ENCODE data around the gene SLC4A9.
"Not testable (repeated sequence)": the region's sequence is repeated elsewhere in the genome, so short reads cannot be mapped to it uniquely, and the experiment has no call there.

SLC4A9 gene

DNA sequence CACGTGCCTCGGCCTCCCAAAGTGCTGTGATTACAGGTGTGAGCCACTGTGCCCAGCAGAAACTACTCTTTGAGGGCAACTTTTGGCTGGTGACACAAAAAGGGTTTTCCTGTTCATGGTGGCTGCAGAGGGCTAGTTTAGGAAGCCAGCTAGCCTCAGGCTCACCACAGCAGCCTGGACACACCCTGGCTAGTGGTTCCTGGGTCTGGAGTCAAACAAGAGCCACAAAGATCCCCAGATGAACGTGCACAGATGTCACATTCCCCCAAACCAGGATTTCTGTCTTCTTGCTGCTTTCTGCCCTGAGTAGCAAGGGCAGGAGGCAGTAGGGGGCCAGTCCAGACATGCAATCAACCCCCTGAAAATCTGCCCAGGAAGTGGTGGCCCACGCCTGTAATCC, 20.4 kb upstream of the SLC4A9 start:
- Histone ChIP-seq H3K27ac (no peak overlapping the region), H3K4me3 (ENCODE audit: low read depth, low read length) (no peak overlapping the region), H3K36me3 (replicated peaks) (peaks cover 72% of the 10 kb centered on the region), H3K27me3 (replicated peaks) (no peaks in the 10 kb centered on the region)
- DNase-seq, result no peak
- in situ Hi-C loops (cut with HindIII; ENCODE audit: low pct_ligation_motif_present, low sequenced_read_pairs), result no loop called here
- TF ChIP-seq, protein P1, sequence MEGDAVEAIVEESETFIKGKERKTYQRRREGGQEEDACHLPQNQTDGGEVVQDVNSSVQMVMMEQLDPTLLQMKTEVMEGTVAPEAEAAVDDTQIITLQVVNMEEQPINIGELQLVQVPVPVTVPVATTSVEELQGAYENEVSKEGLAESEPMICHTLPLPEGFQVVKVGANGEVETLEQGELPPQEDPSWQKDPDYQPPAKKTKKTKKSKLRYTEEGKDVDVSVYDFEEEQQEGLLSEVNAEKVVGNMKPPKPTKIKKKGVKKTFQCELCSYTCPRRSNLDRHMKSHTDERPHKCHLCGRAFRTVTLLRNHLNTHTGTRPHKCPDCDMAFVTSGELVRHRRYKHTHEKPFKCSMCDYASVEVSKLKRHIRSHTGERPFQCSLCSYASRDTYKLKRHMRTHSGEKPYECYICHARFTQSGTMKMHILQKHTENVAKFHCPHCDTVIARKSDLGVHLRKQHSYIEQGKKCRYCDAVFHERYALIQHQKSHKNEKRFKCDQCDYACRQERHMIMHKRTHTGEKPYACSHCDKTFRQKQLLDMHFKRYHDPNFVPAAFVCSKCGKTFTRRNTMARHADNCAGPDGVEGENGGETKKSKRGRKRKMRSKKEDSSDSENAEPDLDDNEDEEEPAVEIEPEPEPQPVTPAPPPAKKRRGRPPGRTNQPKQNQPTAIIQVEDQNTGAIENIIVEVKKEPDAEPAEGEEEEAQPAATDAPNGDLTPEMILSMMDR (IDR thresholded peaks at IDR 0.05; ENCODE audit: low read depth, low read length, missing control alignments), result no peak

DNA sequence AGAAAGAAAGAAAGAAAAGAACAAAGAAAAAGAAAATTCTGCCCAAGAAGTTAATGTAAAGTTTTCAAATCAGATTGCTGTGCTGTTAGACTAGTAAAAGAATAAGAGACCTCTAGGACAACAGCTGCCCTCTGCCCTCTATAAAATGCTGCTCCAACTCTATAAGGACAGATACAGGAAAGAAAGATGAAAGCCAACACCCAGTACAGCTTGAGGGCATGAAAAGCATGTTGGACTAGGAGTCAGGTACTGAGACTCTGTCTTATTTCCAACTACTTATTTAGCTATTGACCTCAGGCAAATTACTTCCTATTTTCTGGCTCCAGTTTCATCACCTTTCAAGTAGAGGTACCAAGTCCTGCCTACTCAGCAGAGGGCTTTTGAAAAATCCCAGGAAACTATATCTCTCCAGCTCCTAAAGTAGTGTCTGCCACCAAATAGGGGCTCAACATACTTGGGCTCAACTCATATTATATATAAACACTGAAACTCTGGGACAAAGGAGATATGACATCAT, 19.3 kb upstream of the SLC4A9 start:
- in situ Hi-C loops (cut with HindIII; ENCODE audit: low pct_ligation_motif_present, low sequenced_read_pairs), result no loop called here
- no peak for DNase-seq

DNA sequence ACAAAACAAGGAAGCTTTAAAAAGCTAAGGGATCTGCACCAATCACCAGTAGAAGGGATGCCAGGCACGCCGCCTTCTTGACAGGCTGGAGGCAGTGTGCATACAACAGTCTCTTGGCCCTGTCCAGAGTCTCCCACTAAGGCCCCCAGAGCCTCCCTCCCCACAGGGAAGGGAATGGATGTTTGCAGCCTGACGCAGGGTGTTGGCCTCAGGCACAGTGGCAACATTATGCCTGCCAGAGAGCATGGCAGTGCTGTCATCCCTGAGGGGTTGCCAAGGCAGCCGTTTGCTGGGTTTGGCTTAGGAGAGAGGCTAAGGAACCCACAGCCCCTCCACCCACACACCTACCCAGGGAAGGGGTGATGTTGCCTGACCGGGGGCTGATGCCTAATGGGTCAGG, 18.4 kb upstream of the SLC4A9 start:
- H3K4me3 ChIP-seq (ENCODE audit: low read depth, low read length), result no peak overlapping the region
- H3K27ac ChIP-seq, result no peak overlapping the region
- TF ChIP-seq, protein P1 (IDR thresholded peaks at IDR 0.05; ENCODE audit: low read depth, low read length, missing control alignments), result no peak
- H3K36me3 ChIP-seq (replicated peaks), result peaks cover 59% of the 10 kb centered on the region
- DNase-seq, result no peak
- H3K27me3 ChIP-seq (replicated peaks), result no peaks in the 10 kb centered on the region
- in situ Hi-C loops (cut with HindIII; ENCODE audit: low pct_ligation_motif_present, low sequenced_read_pairs), result no loop called here

More for the DNA sequence above, 19.3 kb upstream of the SLC4A9 start:
- H3K4me3 ChIP-seq (ENCODE audit: low read depth, low read length), result no peak overlapping the region
- TF ChIP-seq, protein P1 (IDR thresholded peaks at IDR 0.05; ENCODE audit: low read depth, low read length, missing control alignments), result no peak
- no peak overlapping the region for H3K27ac ChIP-seq
- H3K27me3 ChIP-seq (replicated peaks), result no peaks in the 10 kb centered on the region
- H3K36me3 ChIP-seq (replicated peaks), result peaks cover 67% of the 10 kb centered on the region

DNA sequence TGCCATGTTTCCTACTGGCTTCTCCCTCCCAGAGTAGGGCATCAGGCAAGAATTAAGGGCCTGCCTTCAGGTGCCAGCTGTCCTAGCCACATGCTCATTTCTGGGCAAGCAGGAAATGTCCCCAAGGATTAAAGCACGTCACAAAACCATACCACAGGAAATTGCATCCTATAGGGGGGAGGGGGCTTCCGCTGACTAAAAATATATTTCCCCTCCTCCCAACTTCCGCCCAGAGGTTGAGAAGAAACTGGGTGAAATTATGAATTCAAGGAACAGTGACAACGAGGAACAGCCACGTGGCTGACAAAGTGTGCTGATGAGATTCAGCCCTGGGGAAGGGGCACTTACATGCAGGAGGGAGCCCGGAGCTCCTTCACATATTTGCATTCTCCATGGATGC, 17.7 kb upstream of the SLC4A9 start:
- Histone ChIP-seq H3K27ac (peak overlapping the region; percentile 20), H3K36me3 (replicated peaks) (peaks cover 55% of the 10 kb centered on the region), H3K27me3 (replicated peaks) (no peaks in the 10 kb centered on the region), H3K4me3 (ENCODE audit: low read depth, low read length) (no peak overlapping the region)
- TF ChIP-seq, protein P1 (IDR thresholded peaks at IDR 0.05; ENCODE audit: low read depth, low read length, missing control alignments), result no peak
- DNase-seq, result no peak
- in situ Hi-C loops (cut with HindIII; ENCODE audit: low pct_ligation_motif_present, low sequenced_read_pairs), result no loop called here

DNA sequence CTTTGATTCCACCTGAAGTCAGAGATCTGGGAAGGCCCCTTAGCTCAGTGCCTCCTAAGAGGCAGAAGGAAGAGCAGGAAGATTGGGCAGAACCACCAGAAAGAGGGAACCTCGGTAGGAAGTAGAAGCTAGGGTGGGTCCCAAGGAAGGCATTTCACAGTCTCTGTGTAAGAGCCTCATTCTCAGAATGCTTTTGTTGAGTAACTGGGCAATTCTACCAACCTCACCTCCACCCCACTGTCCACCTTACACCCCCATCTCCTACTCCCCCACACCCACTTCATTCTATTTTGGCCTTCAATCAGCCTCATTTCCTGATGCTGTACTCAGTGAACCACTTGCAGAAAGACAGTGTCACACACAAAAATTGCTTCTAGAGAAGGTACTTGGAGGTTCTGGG, 17.1 kb upstream of the SLC4A9 start:
- no peak overlapping the region for H3K4me3 ChIP-seq (ENCODE audit: low read depth, low read length)
- H3K27ac ChIP-seq, result peak overlapping the region; percentile 20
- H3K36me3 ChIP-seq (replicated peaks), result peaks cover 50% of the 10 kb centered on the region
- H3K27me3 ChIP-seq (replicated peaks), result no peaks in the 10 kb centered on the region
- in situ Hi-C loops (cut with HindIII; ENCODE audit: low pct_ligation_motif_present, low sequenced_read_pairs), result no loop called here
- TF ChIP-seq, protein P1 (IDR thresholded peaks at IDR 0.05; ENCODE audit: low read depth, low read length, missing control alignments), result no peak
- DNase-seq, result no peak

DNA sequence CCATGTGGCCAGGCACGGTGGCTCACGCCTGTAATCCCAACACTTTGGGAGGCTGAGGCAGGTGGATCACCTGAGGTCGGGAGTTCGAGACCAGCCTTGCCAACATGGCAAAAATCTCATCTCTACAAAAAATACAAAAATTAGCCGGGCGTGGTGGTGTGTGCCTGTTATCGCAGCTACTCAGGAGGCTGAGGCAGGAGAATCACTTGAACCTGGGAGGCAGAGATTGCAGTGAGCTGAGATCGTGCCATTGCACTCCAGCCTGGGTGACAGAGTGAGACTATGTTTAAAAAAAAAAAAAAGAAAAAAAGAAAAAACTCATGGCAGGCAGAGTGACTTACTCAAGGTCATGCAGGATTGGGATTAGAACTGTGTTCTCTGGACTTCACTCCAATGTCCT, 16.1 kb upstream of the SLC4A9 start:
- H3K27ac ChIP-seq; H3K4me3 ChIP-seq (ENCODE audit: low read depth, low read length); DNase-seq; in situ Hi-C loops (cut with HindIII; ENCODE audit: low pct_ligation_motif_present, low sequenced_read_pairs); H3K27me3 ChIP-seq (replicated peaks): not testable (repeated sequence)
- peaks cover 46% of the 10 kb centered on the region for H3K36me3 ChIP-seq (replicated peaks)
